GM18909 (cell line): Measurements from ENCODE around the gene TSFM.

Source experiments
- ATAC-seq: cut with Tn5 transposase; IDR thresholded peaks from one replicate; pipeline ENCODE4 v1.9.1; 2021; ENCODE audit warnings: mild to moderate bottlenecking; ENCODE audit not compliant: unreplicated experiment, poor library complexity

The TSFM gene

DNA sequence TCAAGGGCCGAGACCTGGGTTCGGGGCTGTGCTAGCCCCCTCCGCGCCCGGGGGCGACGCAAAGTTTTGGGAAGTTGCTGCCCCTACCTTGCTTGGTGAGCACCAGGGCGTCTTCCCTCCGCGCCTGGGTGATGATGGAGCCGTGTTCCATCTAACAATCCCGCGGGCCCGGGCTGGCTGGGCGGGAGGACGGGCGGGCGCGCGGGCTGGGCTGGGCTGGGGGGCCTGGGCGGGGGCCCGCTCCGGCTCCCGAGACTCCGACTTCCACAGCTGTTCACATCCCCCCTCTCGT lies 63.6 kb downstream of the TSFM start:
- ATAC-seq = peak; percentile 8

DNA sequence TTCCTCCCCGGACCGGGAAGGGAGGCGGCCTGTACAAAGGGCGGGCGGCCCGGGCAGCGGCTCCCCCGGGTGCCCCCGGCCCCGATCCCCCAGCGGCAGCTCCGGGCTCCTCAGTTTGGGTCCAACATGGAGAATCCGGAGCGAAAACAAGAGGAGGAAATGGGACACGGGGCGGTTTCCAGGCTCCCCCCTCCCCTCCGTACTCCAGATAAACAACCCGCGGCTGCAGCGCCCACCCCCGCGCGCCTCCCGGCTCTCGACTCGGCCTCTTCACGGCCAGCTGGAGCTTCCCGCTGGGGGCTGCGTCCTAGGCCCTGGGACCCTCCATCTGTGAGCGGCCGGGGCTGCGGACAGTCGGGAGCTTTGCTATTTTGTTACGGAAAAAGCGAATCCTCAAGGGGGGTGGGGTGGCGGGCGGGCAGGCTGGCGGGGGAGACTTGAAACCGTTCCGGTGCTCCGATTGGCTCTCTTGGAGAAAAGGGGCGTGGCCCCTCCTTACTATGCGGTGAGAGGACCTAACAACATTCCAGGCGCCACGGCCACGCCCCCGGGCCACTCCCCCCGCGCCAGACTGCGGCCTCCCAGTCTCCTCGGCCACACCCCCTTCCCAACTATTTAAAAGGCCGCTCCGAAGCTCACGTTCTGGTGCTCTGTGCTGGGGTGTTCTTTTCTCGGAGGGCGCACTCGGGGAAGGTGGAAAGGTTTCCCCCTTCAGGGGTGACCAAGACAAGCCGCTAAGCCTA lies 64.2 kb downstream of the TSFM start, which contains the start of gene CTDSP2:
Gene CTDSP2, minus strand, starts transcription at position 153 of the 743 bp plus-strand sequence. CDS start 294 bp downstream, outside the sequence.
- peak; percentile 43 for ATAC-seq
